Measurements from ENCODE around the gene PIK3CB. TPM values are rescaled to one million over a fixed set of nuclear protein-coding genes. Genes with fewer than 3 reads are reported as not detected.
"Not testable (repeated sequence)": the region's sequence is repeated elsewhere in the genome, so short reads cannot be mapped to it uniquely, and the experiment has no call there.

The PIK3CB gene
- polyA plus RNA-seq, 1 of the 3 experiments (the other 2 are of a cell fraction) = 6.8 TPM

DNA sequence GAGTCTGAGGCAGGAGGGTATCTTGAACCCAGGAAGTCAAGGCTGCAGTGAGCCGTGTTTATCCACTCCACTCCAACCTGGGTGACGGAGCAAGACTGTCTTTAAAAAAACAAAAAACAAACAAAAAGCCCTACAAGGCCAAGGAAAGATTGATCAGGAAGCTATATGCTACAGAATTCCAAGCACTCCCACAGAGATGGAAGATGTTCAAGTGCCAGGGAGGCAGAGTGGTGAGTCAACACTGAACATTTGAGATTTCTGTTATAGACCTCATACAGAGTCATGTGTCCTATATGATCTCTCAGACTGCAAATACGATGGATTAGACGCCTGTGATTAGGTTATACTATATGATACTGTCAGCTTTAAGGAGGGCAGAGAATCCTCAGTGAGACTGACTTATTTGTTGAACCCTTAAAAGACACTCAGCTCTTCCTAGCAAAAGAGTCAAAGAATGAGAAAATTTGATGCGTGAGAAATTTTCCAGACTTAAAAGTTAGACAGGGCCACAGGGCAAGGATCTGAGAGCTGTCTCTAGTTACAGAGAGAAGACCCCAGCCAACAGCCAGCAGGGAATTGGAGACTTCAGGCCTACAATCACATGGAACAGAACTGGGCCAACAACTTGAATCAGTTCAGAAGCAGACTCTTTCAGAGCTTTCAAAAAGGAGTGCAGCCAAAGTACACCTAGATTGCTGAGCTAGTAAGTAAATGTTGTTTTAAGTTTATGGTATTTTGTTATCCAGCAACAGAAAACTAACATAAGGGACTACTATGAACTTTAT is 107.6 kb downstream of the PIK3CB start:
- no peak overlapping the region for H3K27ac ChIP-seq (ENCODE audit: low read depth in 2 of 2, low read length in 1 of 2)
- H3K79me2 ChIP-seq (ENCODE audit: insufficient read depth) = no peaks in the 10 kb centered on the region
- 94% methylated on average over 5 of the region's 5 CpGs for WGBS (ENCODE audit: low lambda C conversion rate)
- H3K4me1 ChIP-seq (ENCODE audit: control insufficient read depth in 1 of 2, insufficient read depth in 2 of 2, low read depth in 1 of 2, low read length in 1 of 2) = peaks cover 0 to 6% of the 10 kb centered on the region in 2 experiments; a peak in 1 of 4 replicates
- CTCF ChIA-PET = interaction anchor here (1.0 kb wide), 1 partner anchor 188 kb away, joined by 3 read pairs; no protein-coding TSS in a partner anchor
- no peak for DNase-seq
- no peaks in the 10 kb centered on the region for H4K20me1 ChIP-seq (ENCODE audit: insufficient read depth)
- H3K27me3 ChIP-seq (ENCODE audit: insufficient read depth) = no peaks in the 10 kb centered on the region
- H3K36me3 ChIP-seq (replicated peaks in 1 of 2; ENCODE audit: control insufficient read depth in 1 of 2, insufficient read depth in 2 of 2, low read length in 1 of 2) = peaks cover 0 to 3% of the 10 kb centered on the region in 2 experiments
- H3K4me3 ChIP-seq (ENCODE audit: low read depth in 2 of 2, low read length in 1 of 2) = no peak overlapping the region
- no peaks in the 10 kb centered on the region for H3K9me3 ChIP-seq
- no peak for TF ChIP-seq MEF2A (IDR thresholded peaks at IDR 0.05; ENCODE audit: borderline replicate concordance, low read depth)
- TF ChIP-seq JUND (IDR thresholded peaks at IDR 0.05) = no peak
- TF ChIP-seq, protein P1, sequence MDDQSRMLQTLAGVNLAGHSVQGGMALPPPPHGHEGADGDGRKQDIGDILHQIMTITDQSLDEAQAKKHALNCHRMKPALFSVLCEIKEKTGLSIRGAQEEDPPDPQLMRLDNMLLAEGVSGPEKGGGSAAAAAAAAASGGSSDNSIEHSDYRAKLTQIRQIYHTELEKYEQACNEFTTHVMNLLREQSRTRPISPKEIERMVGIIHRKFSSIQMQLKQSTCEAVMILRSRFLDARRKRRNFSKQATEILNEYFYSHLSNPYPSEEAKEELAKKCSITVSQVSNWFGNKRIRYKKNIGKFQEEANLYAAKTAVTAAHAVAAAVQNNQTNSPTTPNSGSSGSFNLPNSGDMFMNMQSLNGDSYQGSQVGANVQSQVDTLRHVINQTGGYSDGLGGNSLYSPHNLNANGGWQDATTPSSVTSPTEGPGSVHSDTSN (IDR thresholded peaks at IDR 0.05) = no peak
- TF ChIP-seq, protein P2, sequence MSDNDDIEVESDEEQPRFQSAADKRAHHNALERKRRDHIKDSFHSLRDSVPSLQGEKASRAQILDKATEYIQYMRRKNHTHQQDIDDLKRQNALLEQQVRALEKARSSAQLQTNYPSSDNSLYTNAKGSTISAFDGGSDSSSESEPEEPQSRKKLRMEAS (IDR thresholded peaks at IDR 0.05; ENCODE audit: low read depth) = no peak
- no peak for TF ChIP-seq RXRA (IDR thresholded peaks at IDR 0.05; ENCODE audit: borderline replicate concordance, low read depth)
- no peak for TF ChIP-seq EP300 (IDR thresholded peaks at IDR 0.05; ENCODE audit: borderline replicate concordance in 1 of 2, low read depth in 1 of 2, low read length in 1 of 2)
- TF ChIP-seq, protein P3, sequence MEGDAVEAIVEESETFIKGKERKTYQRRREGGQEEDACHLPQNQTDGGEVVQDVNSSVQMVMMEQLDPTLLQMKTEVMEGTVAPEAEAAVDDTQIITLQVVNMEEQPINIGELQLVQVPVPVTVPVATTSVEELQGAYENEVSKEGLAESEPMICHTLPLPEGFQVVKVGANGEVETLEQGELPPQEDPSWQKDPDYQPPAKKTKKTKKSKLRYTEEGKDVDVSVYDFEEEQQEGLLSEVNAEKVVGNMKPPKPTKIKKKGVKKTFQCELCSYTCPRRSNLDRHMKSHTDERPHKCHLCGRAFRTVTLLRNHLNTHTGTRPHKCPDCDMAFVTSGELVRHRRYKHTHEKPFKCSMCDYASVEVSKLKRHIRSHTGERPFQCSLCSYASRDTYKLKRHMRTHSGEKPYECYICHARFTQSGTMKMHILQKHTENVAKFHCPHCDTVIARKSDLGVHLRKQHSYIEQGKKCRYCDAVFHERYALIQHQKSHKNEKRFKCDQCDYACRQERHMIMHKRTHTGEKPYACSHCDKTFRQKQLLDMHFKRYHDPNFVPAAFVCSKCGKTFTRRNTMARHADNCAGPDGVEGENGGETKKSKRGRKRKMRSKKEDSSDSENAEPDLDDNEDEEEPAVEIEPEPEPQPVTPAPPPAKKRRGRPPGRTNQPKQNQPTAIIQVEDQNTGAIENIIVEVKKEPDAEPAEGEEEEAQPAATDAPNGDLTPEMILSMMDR (IDR thresholded peaks at IDR 0.05) = no peak
- no peak for TF ChIP-seq NRF1 (IDR thresholded peaks at IDR 0.05; ENCODE audit: low read depth, low read length)
- TF ChIP-seq POLR2AphosphoS5 (IDR thresholded peaks at IDR 0.05; ENCODE audit: low read depth, low read length) = no peak
- no peak for TF ChIP-seq TCF12 (IDR thresholded peaks at IDR 0.05)
- TF ChIP-seq, protein P4, sequence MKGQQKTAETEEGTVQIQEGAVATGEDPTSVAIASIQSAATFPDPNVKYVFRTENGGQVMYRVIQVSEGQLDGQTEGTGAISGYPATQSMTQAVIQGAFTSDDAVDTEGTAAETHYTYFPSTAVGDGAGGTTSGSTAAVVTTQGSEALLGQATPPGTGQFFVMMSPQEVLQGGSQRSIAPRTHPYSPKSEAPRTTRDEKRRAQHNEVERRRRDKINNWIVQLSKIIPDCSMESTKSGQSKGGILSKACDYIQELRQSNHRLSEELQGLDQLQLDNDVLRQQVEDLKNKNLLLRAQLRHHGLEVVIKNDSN (IDR thresholded peaks at IDR 0.05; ENCODE audit: borderline replicate concordance, low read depth) = no peak
- H3F3A ChIP-seq (replicated peaks; ENCODE audit: insufficient read depth) = no peaks in the 10 kb centered on the region
- POLR2A ChIA-PET = no interaction called here
- H3K9me2 ChIP-seq = no peaks in the 10 kb centered on the region
- H2AFZ ChIP-seq (ENCODE audit: low read depth) = no peak overlapping the region
- no peak overlapping the region for H3K4me2 ChIP-seq
- no peak overlapping the region for H3K9ac ChIP-seq

DNA sequence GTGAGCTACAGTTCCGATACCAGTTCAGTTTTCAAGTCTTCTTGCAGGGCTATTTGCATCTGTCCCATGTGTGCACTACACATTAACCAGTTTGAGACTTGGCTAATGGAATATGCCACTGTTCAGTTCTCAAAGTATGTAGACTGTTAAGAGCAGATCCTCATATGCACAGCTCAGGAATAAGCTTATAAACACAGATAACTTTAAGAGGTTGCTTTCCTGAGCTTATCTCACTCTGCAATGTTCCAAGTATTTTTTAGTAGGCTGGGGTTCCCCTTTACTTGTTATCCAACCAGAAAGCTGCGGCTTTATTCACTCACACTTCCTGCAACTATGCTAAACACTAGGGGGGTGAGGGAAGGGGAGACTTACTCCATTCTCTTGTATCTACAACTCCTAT is 108.7 kb downstream of the PIK3CB start:
- not testable (repeated sequence) for DNase-seq
- WGBS (ENCODE audit: low lambda C conversion rate) = 96% methylated on average over 2 of the region's 2 CpGs

More for the DNA sequence above, 108.7 kb downstream of the PIK3CB start:
- CTCF ChIA-PET = interaction anchor here (1.0 kb wide), 1 partner anchor 21 kb away, joined by 3 read pairs; no protein-coding TSS in a partner anchor
- H3K36me3 ChIP-seq (replicated peaks in 1 of 2; ENCODE audit: control insufficient read depth in 1 of 2, insufficient read depth in 2 of 2, low read length in 1 of 2); H3K4me2 ChIP-seq; H3K27ac ChIP-seq (ENCODE audit: low read depth in 2 of 2, low read length in 1 of 2); H3K79me2 ChIP-seq (ENCODE audit: insufficient read depth); H4K20me1 ChIP-seq (ENCODE audit: insufficient read depth); H3K4me1 ChIP-seq (ENCODE audit: control insufficient read depth in 1 of 2, insufficient read depth in 2 of 2, low read depth in 1 of 2, low read length in 1 of 2); H3K27me3 ChIP-seq (ENCODE audit: insufficient read depth); H3K4me3 ChIP-seq (ENCODE audit: low read depth in 2 of 2, low read length in 1 of 2); H3K9ac ChIP-seq; H3F3A ChIP-seq (replicated peaks; ENCODE audit: insufficient read depth); H3K9me2 ChIP-seq; H2AFZ ChIP-seq (ENCODE audit: low read depth); POLR2A ChIA-PET; H3K9me3 ChIP-seq: not testable (repeated sequence)
